Right renal pelvis (tissue), 4 donors: ENCODE results near the gene PIK3CD. TPM values are rescaled to one million over a fixed set of nuclear protein-coding genes. Genes with fewer than 3 reads are reported as not detected.
"Not testable (repeated sequence)": the region's sequence is repeated elsewhere in the genome, so short reads cannot be mapped to it uniquely, and the experiment has no call there.

Source experiments
- DNase-seq, 4 donors: peaks; one replicate each; pipeline ENCODE4 v3.0.0-alpha.2; 2013; ENCODE audit warnings: low read depth in 4 of 4, low spot score in 3 of 4, missing footprints in 1 of 4
- polyA plus RNA-seq, 4 donors: library from polyadenylated mRNA; unstranded; fragments of 120-200 nt; gene quantifications; one replicate each; pipeline ENCODE4 v1.2.1, GENCODE V29; 2013; ENCODE audit not compliant: insufficient read length in 4 of 4

Gene PIK3CD
- polyA plus RNA-seq, 4 donors, result 6.2 to 7.1 (median 7.0) TPM

DNA sequence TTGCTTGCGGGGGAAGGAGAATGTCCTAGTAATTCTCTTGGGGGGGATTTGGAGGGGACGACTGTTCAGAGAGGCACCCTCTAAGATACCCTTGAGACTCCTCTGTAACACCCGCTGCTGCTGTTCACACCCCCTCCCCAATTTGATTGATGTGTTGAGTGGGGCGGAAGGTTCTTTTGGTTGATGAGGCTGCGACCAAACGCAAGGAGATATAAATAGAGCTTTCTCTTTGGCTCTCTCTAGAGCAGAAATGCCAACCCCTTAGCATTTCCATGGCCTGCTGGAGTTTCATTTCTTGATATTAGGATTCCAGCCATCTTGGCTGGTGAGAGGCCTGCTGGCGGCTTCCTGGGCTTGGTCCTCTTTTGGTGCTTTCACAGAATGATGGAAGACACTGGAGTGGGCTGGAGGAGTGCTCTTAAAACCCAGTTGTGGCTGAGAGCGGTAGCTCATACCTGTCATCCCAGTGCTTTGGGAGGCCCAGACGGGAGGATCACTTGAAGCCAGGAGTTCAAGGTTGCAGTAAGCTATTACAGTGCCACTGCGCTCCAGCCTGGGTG is 2.0 kb downstream of the PIK3CD start:
- no peak for DNase-seq

DNA sequence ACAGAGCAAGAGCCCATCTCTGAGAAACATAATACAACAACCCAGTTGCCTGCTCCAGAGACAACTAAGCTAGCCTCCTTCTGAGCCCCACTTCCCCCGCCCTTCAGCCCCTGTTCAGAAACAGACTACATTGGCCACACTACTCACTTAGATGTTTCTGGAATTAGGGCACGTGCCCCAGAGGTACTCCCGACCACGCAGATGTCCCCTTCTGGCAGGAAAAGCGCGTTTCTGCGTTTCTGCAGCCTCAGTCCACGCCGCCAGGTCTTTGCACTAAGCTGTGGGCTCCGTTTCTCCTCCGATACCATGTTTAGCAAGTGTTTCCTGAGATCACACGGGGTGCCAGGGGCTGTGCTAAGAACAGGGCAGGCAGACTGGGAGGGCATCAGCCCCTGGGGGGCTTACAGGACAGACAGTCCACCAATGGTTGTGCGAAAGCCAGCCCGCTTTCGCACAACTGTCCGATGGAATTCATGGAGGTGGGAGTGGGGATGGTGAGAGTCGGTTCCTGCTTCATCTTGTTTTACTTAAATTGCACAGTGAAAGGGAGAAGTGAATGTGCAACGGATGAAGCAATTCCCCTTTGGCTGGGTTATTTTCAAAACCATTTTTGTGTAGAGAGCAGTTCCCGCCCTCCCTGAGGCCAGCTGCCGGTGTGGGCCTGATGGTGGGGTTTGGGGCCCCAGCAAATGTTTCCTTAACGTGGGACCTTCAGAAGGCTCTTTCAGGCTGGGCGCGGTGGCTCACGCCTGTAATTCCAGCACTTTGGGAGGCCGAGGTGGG is 2.7 kb downstream of the PIK3CD start:
- DNase-seq, result no peak

GRCh38 chr1:9654834-9655723 is 3.5 kb downstream of the PIK3CD start:
- DNase-seq, result no peak

DNA sequence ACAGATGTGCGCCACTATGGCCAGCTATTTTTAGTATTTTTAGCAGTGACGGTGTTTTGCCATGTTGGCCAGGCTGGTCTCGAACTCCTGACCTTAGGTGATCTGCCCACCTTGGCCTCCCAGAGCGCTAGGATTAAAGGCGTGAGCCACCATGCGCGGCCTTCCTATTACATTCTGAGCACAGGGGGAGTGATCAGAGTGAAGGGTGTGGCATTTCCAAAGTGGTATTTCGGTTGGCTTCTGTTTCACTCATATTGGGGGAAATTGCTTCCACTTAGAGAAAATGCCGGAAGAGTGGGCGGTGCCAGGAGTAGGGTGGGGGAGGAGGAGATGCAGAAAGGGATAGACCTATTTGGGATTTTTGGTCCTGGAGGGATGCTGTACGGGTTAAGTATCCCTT is 4.3 kb downstream of the PIK3CD start:
- no peak for DNase-seq

- DNase-seq, result no peak
Observed at GRCh38 chr1:9657521-9658032, 6.0 kb downstream of the PIK3CD start.

DNA sequence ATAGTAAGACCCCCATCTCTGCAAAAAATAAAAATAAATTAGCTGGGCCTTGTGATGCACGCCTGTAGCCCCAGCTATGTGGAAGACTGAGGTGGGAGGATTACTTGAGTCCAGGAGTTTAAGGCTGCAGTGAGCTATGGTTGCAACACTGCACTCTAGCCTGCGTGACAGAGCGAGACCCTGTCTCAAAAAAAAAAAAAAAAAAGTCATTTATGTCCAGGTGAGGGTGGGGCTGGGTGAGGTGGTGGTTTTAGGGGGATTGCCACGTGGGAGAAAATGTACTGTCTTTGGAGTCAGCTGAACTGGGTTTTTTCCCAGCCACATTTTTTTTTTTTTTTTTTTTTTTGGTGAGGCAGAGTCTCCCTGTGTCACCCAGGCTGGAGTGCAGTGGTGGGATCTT is 6.7 kb downstream of the PIK3CD start:
- DNase-seq, result no peak

DNA sequence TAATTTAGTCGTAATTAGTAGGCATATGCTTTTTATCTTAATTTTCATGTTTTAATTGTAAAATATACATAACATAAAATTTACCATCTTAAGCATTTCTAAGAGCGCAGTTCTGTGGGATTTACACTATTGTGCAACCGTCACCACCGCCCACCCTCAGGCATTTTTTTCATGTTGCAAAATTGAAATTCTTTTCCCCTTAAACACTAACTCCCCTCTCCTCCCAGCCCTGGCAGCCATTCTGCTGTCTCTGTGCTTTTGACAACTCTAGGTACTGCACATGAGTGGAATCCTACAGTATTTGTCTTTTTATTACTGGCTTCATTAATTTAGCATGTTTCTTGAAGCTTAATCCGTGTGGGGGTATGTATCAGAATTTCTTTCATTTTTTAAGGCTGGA is 7.8 kb downstream of the PIK3CD start:
- DNase-seq, result no peak

GRCh38 chr1:9663257-9663656 is 11.7 kb downstream of the PIK3CD start:
- DNase-seq, result no peak

- DNase-seq, result no peak
Observed at GRCh38 chr1:9665193-9665592, 13.7 kb downstream of the PIK3CD start.

DNA sequence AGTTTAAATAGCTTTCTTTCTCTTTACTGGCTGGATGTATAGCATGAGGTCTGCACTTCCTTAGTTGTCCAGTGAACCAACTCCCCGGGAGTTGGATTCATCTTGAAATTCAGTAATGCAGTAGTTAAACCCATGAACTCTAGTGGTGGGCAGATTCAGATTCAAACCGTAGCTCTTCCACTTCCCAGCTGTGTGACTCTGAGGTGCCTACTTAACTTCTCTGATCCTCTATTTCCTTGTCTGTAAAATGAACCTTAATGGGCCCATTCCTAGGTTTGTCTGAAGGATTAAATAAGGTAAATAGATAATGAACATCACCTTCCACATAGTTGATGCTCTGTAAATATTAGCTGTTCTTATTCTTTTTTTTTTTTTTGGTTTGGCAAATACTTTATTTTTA is 16.5 kb downstream of the PIK3CD start:
- no peak for DNase-seq

DNA sequence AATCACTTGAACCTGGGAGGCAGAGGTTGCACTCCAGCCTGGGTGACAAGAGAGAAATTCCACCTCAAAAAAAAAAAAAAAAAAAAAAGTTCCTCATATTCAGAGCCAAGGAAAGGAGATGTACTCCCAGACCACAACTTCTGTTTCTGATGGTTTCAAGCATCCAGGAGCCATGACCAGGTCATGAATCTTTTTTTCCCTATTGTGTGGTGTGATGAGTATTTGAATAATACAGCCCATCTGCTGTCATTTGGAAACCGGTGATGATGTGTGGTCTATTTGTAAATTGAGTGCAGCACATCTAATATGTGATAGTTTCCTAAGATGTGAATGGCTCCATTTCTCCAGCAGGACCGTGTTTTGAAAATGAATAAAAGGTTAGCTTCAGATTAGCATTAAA is 18.6 kb downstream of the PIK3CD start:
- DNase-seq, result no peak

DNA sequence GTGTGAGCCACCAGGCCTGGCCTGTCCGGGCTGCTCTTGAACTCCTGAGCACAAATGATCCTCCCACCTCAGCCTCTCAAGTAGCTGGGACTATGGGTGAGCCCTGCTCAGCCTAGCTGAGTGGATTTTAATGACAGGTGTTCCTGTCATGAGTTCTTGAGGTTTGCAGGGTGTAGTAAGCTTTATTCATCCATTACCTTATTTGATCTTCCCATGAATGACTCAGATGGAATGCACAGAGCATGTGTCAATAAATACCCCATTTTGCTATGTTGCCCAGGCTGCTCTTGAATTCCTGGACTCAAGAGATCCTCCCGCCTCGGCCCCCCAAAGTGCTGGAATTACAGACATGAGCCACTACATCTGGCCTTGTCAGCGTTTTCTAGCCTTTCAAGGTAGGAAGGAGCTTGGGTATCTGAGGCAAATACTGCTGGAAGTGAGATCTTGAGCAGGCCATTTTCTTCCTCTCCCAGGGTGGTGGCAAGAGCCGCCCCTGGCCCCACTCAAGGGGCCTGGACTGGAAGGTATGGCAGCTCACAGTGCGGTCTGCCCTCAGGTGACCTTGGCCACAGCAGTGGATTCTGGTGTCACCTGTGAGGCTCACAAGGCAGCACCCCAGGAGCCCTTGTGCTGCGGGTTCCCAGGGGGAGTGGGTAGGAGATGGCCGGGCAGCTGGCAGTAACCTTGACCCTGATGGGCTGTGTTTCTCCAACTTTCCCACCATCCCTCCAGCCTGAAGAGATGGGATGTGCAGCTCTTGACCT is 20.0 kb downstream of the PIK3CD start:
- no peak for DNase-seq

- DNase-seq, result no peak
Observed at GRCh38 chr1:9672444-9672843, 20.9 kb downstream of the PIK3CD start.

GRCh38 chr1:9675393-9675792 is 23.9 kb downstream of the PIK3CD start:
- no peak for DNase-seq

GRCh38 chr1:9676128-9676527 is 24.6 kb downstream of the PIK3CD start:
- not testable (repeated sequence) for DNase-seq

- no peak for DNase-seq
Observed at GRCh38 chr1:9676815-9677393, 25.4 kb downstream of the PIK3CD start.

DNA sequence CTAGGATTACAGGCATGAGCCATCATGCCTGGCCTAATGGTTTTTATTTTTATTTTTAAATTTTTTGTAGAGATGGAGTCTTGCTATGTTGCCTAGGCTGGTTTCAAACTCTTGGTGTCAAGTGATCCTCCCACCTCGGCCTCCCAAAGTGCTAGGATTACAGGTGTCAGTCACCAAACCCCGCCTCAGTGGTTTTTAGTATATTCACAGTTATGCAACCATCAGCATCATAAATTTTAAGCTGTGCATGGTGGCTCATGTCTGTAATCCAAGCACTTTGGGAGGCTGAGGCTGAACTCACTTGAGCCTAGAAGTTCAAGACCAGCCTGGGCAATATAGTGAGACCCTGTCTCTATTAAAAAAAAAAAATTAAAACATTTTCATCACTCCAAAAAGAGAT is 28.6 kb downstream of the PIK3CD start:
- DNase-seq, result no peak

DNA sequence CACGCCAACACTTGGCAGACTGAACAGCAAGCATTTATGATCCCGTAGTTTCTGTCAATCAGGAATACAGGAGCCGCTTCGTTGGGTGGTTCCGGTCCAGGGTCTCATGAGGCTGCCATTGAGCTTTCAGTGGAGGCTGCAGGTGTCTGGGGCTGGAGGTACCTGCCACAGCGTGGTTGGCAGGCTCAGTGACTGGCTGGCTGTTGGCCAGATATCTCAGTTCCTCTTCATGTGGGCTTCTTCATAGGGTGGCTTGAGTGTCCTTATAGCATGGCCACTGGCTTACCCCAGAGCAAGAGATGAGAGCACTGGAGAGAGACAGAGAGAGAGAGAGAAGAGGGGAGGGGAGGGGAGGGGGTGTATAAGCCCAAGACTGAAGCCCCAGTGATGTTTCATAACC is 29.3 kb downstream of the PIK3CD start:
- no peak for DNase-seq

DNA sequence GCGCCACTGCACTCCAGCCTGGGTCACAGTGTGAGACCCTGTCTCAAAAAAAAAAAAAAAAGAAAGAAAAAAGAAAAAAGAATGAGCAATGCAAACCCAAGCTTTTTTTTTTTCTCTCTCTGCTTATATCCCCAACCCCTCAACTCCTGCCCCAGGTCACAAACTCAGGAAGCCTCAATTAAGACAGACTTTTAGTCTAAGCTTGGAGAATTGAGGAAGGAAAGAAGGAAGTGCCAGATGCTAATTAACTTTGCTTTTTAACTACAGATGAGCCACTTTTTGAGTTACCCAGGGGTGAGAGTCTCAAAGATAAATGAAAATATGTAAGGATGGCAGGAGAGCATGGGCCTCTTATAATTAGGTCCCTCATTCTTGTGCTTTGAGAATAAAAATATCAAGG is 33.3 kb downstream of the PIK3CD start:
- DNase-seq, result no peak
